ENCODE measurements around the gene CAB39. TPM values are rescaled to one million over a fixed set of nuclear protein-coding genes. Genes with fewer than 3 reads are reported as not detected.

Gene CAB39
- polyA plus RNA-seq, 1 of the 3 experiments (the other 2 are of a cell fraction) = 15.7 TPM

GRCh38 chr2:230678451-230678850 lies 34.2 kb upstream of the CAB39 start:
- Histone ChIP-seq H3K9ac (no peak overlapping the region), H3K4me2 (no peak overlapping the region), H3K27ac (ENCODE audit: low read depth in 2 of 2, low read length in 1 of 2) (no peak overlapping the region), H3K79me2 (ENCODE audit: insufficient read depth) (no peaks in the 10 kb centered on the region), H3K9me3 (no peaks in the 10 kb centered on the region), H3K4me1 (ENCODE audit: control insufficient read depth in 1 of 2, insufficient read depth in 2 of 2, low read depth in 1 of 2, low read length in 1 of 2) (no peaks in the 10 kb centered on the region), H4K20me1 (ENCODE audit: insufficient read depth) (no peaks in the 10 kb centered on the region), H3K36me3 (replicated peaks in 1 of 2; ENCODE audit: control insufficient read depth in 1 of 2, insufficient read depth in 2 of 2, low read length in 1 of 2) (no peaks in the 10 kb centered on the region), H3K27me3 (ENCODE audit: insufficient read depth) (no peaks in the 10 kb centered on the region), H2AFZ (ENCODE audit: low read depth) (no peak overlapping the region), H3F3A (replicated peaks; ENCODE audit: insufficient read depth) (no peaks in the 10 kb centered on the region), H3K9me2 (no peaks in the 10 kb centered on the region), H3K4me3 (ENCODE audit: low read depth in 2 of 2, low read length in 1 of 2) (no peak overlapping the region)
- no peak for DNase-seq
- TF ChIP-seq TCF12 (IDR thresholded peaks at IDR 0.05) (no peak), YY1 (IDR thresholded peaks at IDR 0.05; ENCODE audit: low read depth) (no peak), PBX3 (IDR thresholded peaks at IDR 0.05) (no peak), USF1 (IDR thresholded peaks at IDR 0.05; ENCODE audit: borderline replicate concordance, low read depth) (no peak), SIN3A (IDR thresholded peaks at IDR 0.05; ENCODE audit: borderline replicate concordance, low read depth, low read length) (no peak), RAD21 (IDR thresholded peaks at IDR 0.05; ENCODE audit: low read length) (no peak), POLR2AphosphoS5 (IDR thresholded peaks at IDR 0.05; ENCODE audit: low read depth, low read length) (no peak), NRF1 (IDR thresholded peaks at IDR 0.05; ENCODE audit: low read depth, low read length) (no peak), SMC3 (IDR thresholded peaks at IDR 0.05; ENCODE audit: low read depth, low read length) (no peak), MEF2A (IDR thresholded peaks at IDR 0.05; ENCODE audit: borderline replicate concordance, low read depth) (no peak)
- CTCF ChIA-PET = no interaction called here
- POLR2A ChIA-PET = no interaction called here

- no peaks in the 10 kb centered on the region for H3K27me3 ChIP-seq (ENCODE audit: insufficient read depth)
- H3K9me3 ChIP-seq = no peaks in the 10 kb centered on the region
- no peaks in the 10 kb centered on the region for H4K20me1 ChIP-seq (ENCODE audit: insufficient read depth)
- H3K4me1 ChIP-seq (ENCODE audit: control insufficient read depth in 1 of 2, insufficient read depth in 2 of 2, low read depth in 1 of 2, low read length in 1 of 2) = peaks cover 6 to 8% of the 10 kb centered on the region in 2 experiments; a peak in 1 of 4 replicates
- no peak overlapping the region for H3K9ac ChIP-seq
- no peak overlapping the region for H2AFZ ChIP-seq (ENCODE audit: low read depth)
- H3K36me3 ChIP-seq (replicated peaks in 1 of 2; ENCODE audit: control insufficient read depth in 1 of 2, insufficient read depth in 2 of 2, low read length in 1 of 2) = no peaks in the 10 kb centered on the region
- H3K4me2 ChIP-seq = no peak overlapping the region
- DNase-seq = no peak
- no peak overlapping the region for H3K4me3 ChIP-seq (ENCODE audit: low read depth in 2 of 2, low read length in 1 of 2)
- no peaks in the 10 kb centered on the region for H3K9me2 ChIP-seq
- no peaks in the 10 kb centered on the region for H3F3A ChIP-seq (replicated peaks; ENCODE audit: insufficient read depth)
- H3K27ac ChIP-seq (ENCODE audit: low read depth in 2 of 2, low read length in 1 of 2) = no peak overlapping the region
- TF ChIP-seq YY1 (IDR thresholded peaks at IDR 0.05; ENCODE audit: low read depth) = no peak
- TF ChIP-seq GABPA (IDR thresholded peaks at IDR 0.05; ENCODE audit: low read depth) = no peak
- TF ChIP-seq MEF2A (IDR thresholded peaks at IDR 0.05; ENCODE audit: borderline replicate concordance, low read depth) = no peak
- TF ChIP-seq PBX3 (IDR thresholded peaks at IDR 0.05) = no peak
- TF ChIP-seq SIN3A (IDR thresholded peaks at IDR 0.05; ENCODE audit: borderline replicate concordance, low read depth, low read length) = no peak
- TF ChIP-seq TEAD4 (IDR thresholded peaks at IDR 0.05; ENCODE audit: borderline replicate concordance, insufficient read depth) = no peak
- TF ChIP-seq TCF12 (IDR thresholded peaks at IDR 0.05) = no peak
- TF ChIP-seq NRF1 (IDR thresholded peaks at IDR 0.05; ENCODE audit: low read depth, low read length) = no peak
- TF ChIP-seq NFIC (IDR thresholded peaks at IDR 0.05; ENCODE audit: borderline replicate concordance) = no peak
- TF ChIP-seq RFX5 (IDR thresholded peaks at IDR 0.05; ENCODE audit: low read length) = no peak
- TF ChIP-seq USF1 (IDR thresholded peaks at IDR 0.05; ENCODE audit: borderline replicate concordance, low read depth) = no peak
- TF ChIP-seq MAX (IDR thresholded peaks at IDR 0.05; ENCODE audit: low read depth) = no peak
- no peak for TF ChIP-seq IRF3 (IDR thresholded peaks at IDR 0.05; ENCODE audit: low read depth, low read length)
- no peak for TF ChIP-seq USF2 (IDR thresholded peaks at IDR 0.05; ENCODE audit: borderline replicate concordance, low read depth, low read length)
- TF ChIP-seq RAD21 (IDR thresholded peaks at IDR 0.05; ENCODE audit: low read length) = no peak
- TF ChIP-seq FOSL2 (IDR thresholded peaks at IDR 0.05; ENCODE audit: borderline replicate concordance, low read depth) = no peak
- TF ChIP-seq SMC3 (IDR thresholded peaks at IDR 0.05; ENCODE audit: low read depth, low read length) = no peak
- TF ChIP-seq POLR2AphosphoS5 (IDR thresholded peaks at IDR 0.05; ENCODE audit: low read depth, low read length) = no peak
- TF ChIP-seq FOXM1 (IDR thresholded peaks at IDR 0.05; ENCODE audit: low read depth) = no peak
- 64% methylated on average over 11 of the region's 11 CpGs for WGBS (ENCODE audit: low lambda C conversion rate)
- ChIA-PET POLR2A (no interaction called here), CTCF (interaction anchor here (1.3 kb wide), 1 partner anchor 31 kb away, joined by 4 read pairs; no protein-coding TSS in a partner anchor)
- H3K79me2 ChIP-seq (ENCODE audit: insufficient read depth) = no peaks in the 10 kb centered on the region
Measured at GRCh38 chr2:230680463-230681170, 32.0 kb upstream of the CAB39 start.

Data from SK-N-SH (cell line).